GM19193 (cell line): ENCODE measurements around the gene TNK2.

Experiments used
- POLR2A ChIP-seq: IDR thresholded peaks from 4 replicates; pipeline ENCODE4 v1.6.1; 2011; ENCODE audit not compliant: insufficient read depth, insufficient read length; ENCODE audit errors: extremely low read depth

Gene TNK2

GRCh38 chr3:195865752-195866151 lies 42.6 kb downstream of the TNK2 start:
- no peak for TF ChIP-seq POLR2A

- no peak for TF ChIP-seq POLR2A
These were observed 45.0 kb downstream of the TNK2 start for GRCh38 chr3:195863121-195864061.

- no peak for TF ChIP-seq POLR2A
These were observed 47.9 kb downstream of the TNK2 start for GRCh38 chr3:195860456-195860855.

- TF ChIP-seq POLR2A, result no peak
These were observed 48.4 kb downstream of the TNK2 start for GRCh38 chr3:195859846-195860411.

GRCh38 chr3:195859061-195859845 lies 49.1 kb downstream of the TNK2 start:
- TF ChIP-seq POLR2A, result no peak

- TF ChIP-seq POLR2A, result no peak
These were observed 51.8 kb downstream of the TNK2 start for GRCh38 chr3:195856410-195857084.

GRCh38 chr3:195855471-195856409 lies 52.6 kb downstream of the TNK2 start:
- no peak for TF ChIP-seq POLR2A

- no peak for TF ChIP-seq POLR2A
These were observed 53.6 kb downstream of the TNK2 start for GRCh38 chr3:195854628-195855294.

GRCh38 chr3:195853996-195854395 lies 54.4 kb downstream of the TNK2 start:
- no peak for TF ChIP-seq POLR2A

GRCh38 chr3:195853036-195853435 lies 55.3 kb downstream of the TNK2 start:
- TF ChIP-seq POLR2A, result no peak

- TF ChIP-seq POLR2A, result no peak
These were observed 57.4 kb downstream of the TNK2 start for GRCh38 chr3:195850857-195851543.

GRCh38 chr3:195849322-195850074 lies 58.9 kb downstream of the TNK2 start:
- no peak for TF ChIP-seq POLR2A
